HG03045 (cell line): ENCODE data around the gene FOLR3.
"Not testable (repeated sequence)": the region's sequence is repeated elsewhere in the genome, so short reads cannot be mapped to it uniquely, and the experiment has no call there.

Source experiments
- ATAC-seq: cut with Tn5 transposase; IDR thresholded peaks from one replicate; pipeline ENCODE4 v1.9.1; 2021; ENCODE audit warnings: mild to moderate bottlenecking, moderate library complexity; ENCODE audit not compliant: unreplicated experiment

FOLR3 gene

GRCh38 chr11:72123117-72123653 is 12.3 kb upstream of the FOLR3 start:
- no peak for ATAC-seq

- ATAC-seq = no peak
Measured at GRCh38 chr11:72124046-72124445, 11.5 kb upstream of the FOLR3 start.

- ATAC-seq = no peak
Measured at GRCh38 chr11:72125956-72126355, 9.6 kb upstream of the FOLR3 start.

- ATAC-seq = no peak
Measured at GRCh38 chr11:72127923-72128322, 7.6 kb upstream of the FOLR3 start.

GRCh38 chr11:72129381-72129780 is 6.1 kb upstream of the FOLR3 start:
- ATAC-seq = no peak

GRCh38 chr11:72132646-72133045 is 2.9 kb upstream of the FOLR3 start:
- ATAC-seq = no peak

GRCh38 chr11:72135891-72136683 is 562 bp downstream of the FOLR3 start:
- ATAC-seq = no peak

GRCh38 chr11:72136684-72137262 is 1.2 kb downstream of the FOLR3 start:
- no peak for ATAC-seq

- no peak for ATAC-seq
Measured at GRCh38 chr11:72138821-72139390, 3.4 kb downstream of the FOLR3 start.

- no peak for ATAC-seq
Measured at GRCh38 chr11:72139500-72139899, 4.0 kb downstream of the FOLR3 start.

GRCh38 chr11:72140661-72141060 is 5.1 kb downstream of the FOLR3 start:
- ATAC-seq = no peak

- no peak for ATAC-seq
Measured at GRCh38 chr11:72141066-72141465, 5.5 kb downstream of the FOLR3 start.

- not testable (repeated sequence) for ATAC-seq
Measured at GRCh38 chr11:72142086-72142485, 6.6 kb downstream of the FOLR3 start.

GRCh38 chr11:72142543-72142942 is 7.0 kb downstream of the FOLR3 start:
- ATAC-seq = not testable (repeated sequence)

- ATAC-seq = no peak
Measured at GRCh38 chr11:72144807-72145565, 9.5 kb downstream of the FOLR3 start.

- no peak for ATAC-seq
Measured at GRCh38 chr11:72146625-72147024, 11.1 kb downstream of the FOLR3 start.

- no peak for ATAC-seq
Measured at GRCh38 chr11:72150882-72151281, 15.4 kb downstream of the FOLR3 start.

- not testable (repeated sequence) for ATAC-seq
Measured at GRCh38 chr11:72153874-72154273, 18.3 kb downstream of the FOLR3 start.

GRCh38 chr11:72154816-72155215 is 19.3 kb downstream of the FOLR3 start:
- no peak for ATAC-seq

- no peak for ATAC-seq
Measured at GRCh38 chr11:72155751-72156150, 20.2 kb downstream of the FOLR3 start.

- ATAC-seq = no peak
Measured at GRCh38 chr11:72157131-72157530, 21.6 kb downstream of the FOLR3 start.
